ENCODE results near the gene IL20RB.

- TF ChIP-seq, protein P1, sequence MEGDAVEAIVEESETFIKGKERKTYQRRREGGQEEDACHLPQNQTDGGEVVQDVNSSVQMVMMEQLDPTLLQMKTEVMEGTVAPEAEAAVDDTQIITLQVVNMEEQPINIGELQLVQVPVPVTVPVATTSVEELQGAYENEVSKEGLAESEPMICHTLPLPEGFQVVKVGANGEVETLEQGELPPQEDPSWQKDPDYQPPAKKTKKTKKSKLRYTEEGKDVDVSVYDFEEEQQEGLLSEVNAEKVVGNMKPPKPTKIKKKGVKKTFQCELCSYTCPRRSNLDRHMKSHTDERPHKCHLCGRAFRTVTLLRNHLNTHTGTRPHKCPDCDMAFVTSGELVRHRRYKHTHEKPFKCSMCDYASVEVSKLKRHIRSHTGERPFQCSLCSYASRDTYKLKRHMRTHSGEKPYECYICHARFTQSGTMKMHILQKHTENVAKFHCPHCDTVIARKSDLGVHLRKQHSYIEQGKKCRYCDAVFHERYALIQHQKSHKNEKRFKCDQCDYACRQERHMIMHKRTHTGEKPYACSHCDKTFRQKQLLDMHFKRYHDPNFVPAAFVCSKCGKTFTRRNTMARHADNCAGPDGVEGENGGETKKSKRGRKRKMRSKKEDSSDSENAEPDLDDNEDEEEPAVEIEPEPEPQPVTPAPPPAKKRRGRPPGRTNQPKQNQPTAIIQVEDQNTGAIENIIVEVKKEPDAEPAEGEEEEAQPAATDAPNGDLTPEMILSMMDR (IDR thresholded peaks at IDR 0.05), result no peak
- no peak for TF ChIP-seq POLR2A (IDR thresholded peaks at IDR 0.05)
Measured at GRCh38 chr3:137020315-137020714, 62.5 kb downstream of the IL20RB start.
